Esophagus muscularis mucosa (tissue), 3 donors: ENCODE results near the gene CMBL.

Source experiments
- POLR2A ChIP-seq: fragments of 450-650 bp; IDR thresholded peaks from one replicate; pipeline ENCODE4 v1.6.1; 2017; ENCODE audit warnings: antibody characterized with exemption, moderate library complexity, mild to moderate bottlenecking, low read depth
- TF ChIP-seq, protein P1 (sequence below), 3 experiments: fragments of 200-600 bp in 2 of 3; fragments of 450-650 bp in 1 of 3; sonication (generic) in 2 of 3; IDR thresholded peaks; one replicate each; pipeline ENCODE4 v1.5.1; 2017 to 2019; ENCODE audit warnings: antibody characterized with exemption in 3 of 3, mild to moderate bottlenecking in 2 of 3, moderate library complexity in 1 of 3

DNA sequence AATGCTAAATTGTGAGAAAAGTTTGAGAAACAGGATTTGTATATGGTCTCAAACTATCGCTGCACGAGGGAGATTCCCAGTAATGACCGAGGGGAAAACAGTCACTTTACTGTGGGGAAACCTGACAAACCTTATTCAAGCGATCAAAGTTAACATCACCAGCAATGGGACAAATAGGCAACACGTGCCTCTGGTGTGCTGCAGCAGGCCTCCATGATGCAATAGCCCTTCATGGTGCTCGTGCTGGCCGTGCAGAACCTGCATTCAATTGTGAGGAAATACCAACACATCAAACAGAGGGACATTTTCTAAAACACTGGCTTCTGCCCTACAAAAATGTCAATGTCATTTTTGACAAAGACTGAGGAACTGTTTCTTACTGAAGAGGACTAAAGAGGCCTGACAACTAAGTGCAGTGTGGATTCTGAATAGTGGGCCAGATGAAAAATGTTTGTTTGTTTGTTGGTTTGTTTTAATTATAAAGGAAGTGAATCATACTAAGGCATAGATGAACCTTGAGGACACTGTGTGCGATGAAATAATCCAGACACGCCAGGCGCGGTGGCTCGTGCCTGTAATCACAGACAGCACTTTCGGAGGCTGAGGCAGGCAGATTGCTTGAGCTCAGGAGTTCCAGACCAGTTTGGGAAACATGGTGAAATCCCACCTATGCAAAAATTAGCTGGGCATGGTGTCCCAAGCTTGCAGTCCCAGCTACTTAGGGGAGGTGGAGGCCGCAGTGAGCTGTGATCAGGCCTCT is 28.2 kb upstream of the CMBL start:
- TF ChIP-seq, protein P1, sequence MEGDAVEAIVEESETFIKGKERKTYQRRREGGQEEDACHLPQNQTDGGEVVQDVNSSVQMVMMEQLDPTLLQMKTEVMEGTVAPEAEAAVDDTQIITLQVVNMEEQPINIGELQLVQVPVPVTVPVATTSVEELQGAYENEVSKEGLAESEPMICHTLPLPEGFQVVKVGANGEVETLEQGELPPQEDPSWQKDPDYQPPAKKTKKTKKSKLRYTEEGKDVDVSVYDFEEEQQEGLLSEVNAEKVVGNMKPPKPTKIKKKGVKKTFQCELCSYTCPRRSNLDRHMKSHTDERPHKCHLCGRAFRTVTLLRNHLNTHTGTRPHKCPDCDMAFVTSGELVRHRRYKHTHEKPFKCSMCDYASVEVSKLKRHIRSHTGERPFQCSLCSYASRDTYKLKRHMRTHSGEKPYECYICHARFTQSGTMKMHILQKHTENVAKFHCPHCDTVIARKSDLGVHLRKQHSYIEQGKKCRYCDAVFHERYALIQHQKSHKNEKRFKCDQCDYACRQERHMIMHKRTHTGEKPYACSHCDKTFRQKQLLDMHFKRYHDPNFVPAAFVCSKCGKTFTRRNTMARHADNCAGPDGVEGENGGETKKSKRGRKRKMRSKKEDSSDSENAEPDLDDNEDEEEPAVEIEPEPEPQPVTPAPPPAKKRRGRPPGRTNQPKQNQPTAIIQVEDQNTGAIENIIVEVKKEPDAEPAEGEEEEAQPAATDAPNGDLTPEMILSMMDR (IDR thresholded peaks at IDR 0.05): no peak
- TF ChIP-seq POLR2A: no peak
